Activated naive CD4-positive, alpha-beta T cell treated with anti-CD3 and anti-CD28 coated beads, Interleukin-2, amount 50 U/mL, for 24 hours (primary cell): Measurements from ENCODE around the gene RBM19.

Experiments used
- H3K27ac Mint-ChIP-seq: one replicate; pipeline ENCODE4 v1.8.0; 2021; ENCODE audit warnings: mild to moderate bottlenecking, mixed read lengths
- H3K27me3 Mint-ChIP-seq: one replicate; pipeline ENCODE4 v1.8.0; 2021; ENCODE audit warnings: mixed read lengths
- H3K36me3 Mint-ChIP-seq: one replicate; pipeline ENCODE4 v1.8.0; 2021; ENCODE audit warnings: mixed read lengths
- H3K4me1 Mint-ChIP-seq: one replicate; pipeline ENCODE4 v1.8.0; 2021; ENCODE audit warnings: mixed read lengths
- H3K4me3 Mint-ChIP-seq: one replicate; pipeline ENCODE4 v1.8.0; 2021; ENCODE audit warnings: mild to moderate bottlenecking, mixed read lengths
- H3K9me3 Mint-ChIP-seq: one replicate; pipeline ENCODE4 v1.8.0; 2021; ENCODE audit warnings: mixed read lengths

The RBM19 gene

GRCh38 chr12:113858841-113859386, 107.2 kb downstream of the RBM19 start:
- Mint-ChIP-seq H3K27ac (no peak overlapping the region), H3K27me3 (no peaks in the 10 kb centered on the region), H3K9me3 (no peaks in the 10 kb centered on the region), H3K4me1 (peaks cover 4% of the 10 kb centered on the region), H3K36me3 (peaks cover 7% of the 10 kb centered on the region), H3K4me3 (no peak overlapping the region)

DNA sequence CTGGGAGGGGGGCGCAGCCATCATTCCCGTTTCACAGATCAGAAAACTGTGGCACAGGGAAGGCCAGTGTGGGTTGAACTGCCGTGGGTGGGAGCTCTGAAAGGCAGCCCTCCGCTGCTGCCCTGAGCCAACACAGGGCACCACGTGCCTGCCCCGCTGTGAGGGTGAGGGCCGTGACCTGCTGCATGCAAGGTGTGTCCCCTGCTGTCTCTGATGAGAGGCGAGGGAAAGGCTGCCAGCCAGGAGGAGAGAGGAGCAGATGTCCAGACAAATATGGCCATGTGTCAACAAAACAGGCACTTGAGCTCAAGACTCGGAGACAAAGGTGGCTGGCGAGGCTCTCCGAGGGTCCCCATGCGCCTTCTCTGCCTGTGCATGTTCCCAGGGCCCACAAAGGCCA, 108.8 kb downstream of the RBM19 start:
- Mint-ChIP-seq H3K4me3 (no peak overlapping the region), H3K27me3 (no peaks in the 10 kb centered on the region), H3K4me1 (peaks cover 4% of the 10 kb centered on the region), H3K9me3 (no peaks in the 10 kb centered on the region), H3K36me3 (peaks cover 7% of the 10 kb centered on the region), H3K27ac (no peak overlapping the region)

GRCh38 chr12:113855998-113856397, 110.1 kb downstream of the RBM19 start:
- H3K27ac Mint-ChIP-seq, result no peak overlapping the region
- H3K4me1 Mint-ChIP-seq, result no peaks in the 10 kb centered on the region
- peaks cover 4% of the 10 kb centered on the region for H3K36me3 Mint-ChIP-seq

GRCh38 chr12:113854385-113855142, 111.6 kb downstream of the RBM19 start:
- no peak overlapping the region for H3K4me3 Mint-ChIP-seq
- peaks cover 4% of the 10 kb centered on the region for H3K36me3 Mint-ChIP-seq
- H3K27me3 Mint-ChIP-seq, result no peaks in the 10 kb centered on the region
- no peaks in the 10 kb centered on the region for H3K4me1 Mint-ChIP-seq
- no peaks in the 10 kb centered on the region for H3K9me3 Mint-ChIP-seq
- H3K27ac Mint-ChIP-seq, result no peak overlapping the region

More at GRCh38 chr12:113855998-113856397, 110.1 kb downstream of the RBM19 start:
- Mint-ChIP-seq H3K27me3 (no peaks in the 10 kb centered on the region), H3K4me3 (no peak overlapping the region), H3K9me3 (no peaks in the 10 kb centered on the region)

DNA sequence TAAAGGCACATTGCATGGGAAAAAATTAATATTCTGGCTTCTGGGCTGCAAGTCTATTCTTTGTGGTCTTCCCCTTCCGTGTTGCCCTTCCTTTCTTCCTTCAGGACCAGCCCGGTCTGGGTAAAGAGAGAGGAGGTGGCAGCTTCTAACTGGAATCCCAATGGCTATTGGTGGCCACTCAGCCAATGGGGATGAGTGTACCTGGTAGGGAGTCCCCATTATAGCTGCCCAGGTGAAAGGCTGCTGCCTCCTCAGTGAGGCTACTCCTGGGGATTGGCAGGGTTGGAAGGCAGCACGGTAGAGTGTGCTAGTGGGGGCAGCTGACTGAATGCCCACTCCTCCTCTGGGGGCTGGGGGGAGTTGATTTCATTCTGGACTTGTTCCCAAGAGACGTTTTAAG, 112.6 kb downstream of the RBM19 start:
- no peaks in the 10 kb centered on the region for H3K27me3 Mint-ChIP-seq
- no peaks in the 10 kb centered on the region for H3K9me3 Mint-ChIP-seq
- no peaks in the 10 kb centered on the region for H3K4me1 Mint-ChIP-seq
- H3K36me3 Mint-ChIP-seq, result peaks cover 4% of the 10 kb centered on the region
- no peak overlapping the region for H3K27ac Mint-ChIP-seq
- H3K4me3 Mint-ChIP-seq, result no peak overlapping the region

DNA sequence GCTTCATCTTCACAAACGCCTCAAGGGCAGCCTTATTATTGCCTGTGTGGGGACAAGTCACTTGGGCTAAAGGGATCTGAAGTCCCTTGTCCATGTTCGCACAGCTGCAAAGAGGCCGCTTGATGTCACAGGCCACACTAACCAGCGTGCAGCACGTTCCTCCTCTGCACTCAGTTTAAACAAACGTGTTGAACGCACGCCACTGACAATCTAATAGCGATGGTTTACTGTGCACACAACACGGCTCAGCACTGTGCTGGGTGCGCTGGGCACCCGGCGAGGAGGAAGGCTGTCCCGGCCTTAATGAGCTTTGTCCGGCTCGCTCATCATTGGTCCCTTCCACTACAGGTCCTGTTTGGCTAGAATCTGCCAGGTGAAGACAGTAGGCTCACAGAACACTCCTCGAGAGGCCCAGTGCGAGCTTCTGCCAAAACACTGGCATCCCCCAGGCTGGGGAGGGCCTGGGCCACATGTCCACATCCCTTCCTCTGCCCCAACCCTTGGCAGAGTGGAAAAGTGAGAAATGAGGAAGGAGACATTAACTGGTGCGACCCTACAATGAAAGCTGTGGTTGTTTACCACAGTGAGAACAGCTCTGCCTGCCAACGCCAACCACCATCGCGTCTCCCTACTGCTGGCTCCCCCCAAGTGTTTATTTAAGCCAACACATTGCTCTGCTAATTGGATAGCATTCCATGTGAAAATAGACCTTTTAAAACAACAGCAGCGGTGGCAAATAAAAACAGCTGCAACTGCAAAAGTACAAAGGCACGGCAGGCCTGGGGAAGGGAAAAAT, 113.2 kb downstream of the RBM19 start:
- H3K4me1 Mint-ChIP-seq, result no peaks in the 10 kb centered on the region
- H3K9me3 Mint-ChIP-seq, result no peaks in the 10 kb centered on the region
- H3K27ac Mint-ChIP-seq, result no peak overlapping the region
- H3K27me3 Mint-ChIP-seq, result no peaks in the 10 kb centered on the region
- no peak overlapping the region for H3K4me3 Mint-ChIP-seq
- H3K36me3 Mint-ChIP-seq, result peaks cover 4% of the 10 kb centered on the region

GRCh38 chr12:113852264-113852663, 113.9 kb downstream of the RBM19 start:
- no peak overlapping the region for H3K27ac Mint-ChIP-seq
- no peaks in the 10 kb centered on the region for H3K9me3 Mint-ChIP-seq
- H3K4me1 Mint-ChIP-seq, result no peaks in the 10 kb centered on the region
- peaks cover 4% of the 10 kb centered on the region for H3K36me3 Mint-ChIP-seq
- H3K27me3 Mint-ChIP-seq, result no peaks in the 10 kb centered on the region
- no peak overlapping the region for H3K4me3 Mint-ChIP-seq

GRCh38 chr12:113850309-113851056, 115.6 kb downstream of the RBM19 start:
- H3K9me3 Mint-ChIP-seq, result no peaks in the 10 kb centered on the region
- no peak overlapping the region for H3K27ac Mint-ChIP-seq
- H3K36me3 Mint-ChIP-seq, result peaks cover 6% of the 10 kb centered on the region
- H3K4me1 Mint-ChIP-seq, result no peaks in the 10 kb centered on the region
- H3K4me3 Mint-ChIP-seq, result no peak overlapping the region
- no peaks in the 10 kb centered on the region for H3K27me3 Mint-ChIP-seq

DNA sequence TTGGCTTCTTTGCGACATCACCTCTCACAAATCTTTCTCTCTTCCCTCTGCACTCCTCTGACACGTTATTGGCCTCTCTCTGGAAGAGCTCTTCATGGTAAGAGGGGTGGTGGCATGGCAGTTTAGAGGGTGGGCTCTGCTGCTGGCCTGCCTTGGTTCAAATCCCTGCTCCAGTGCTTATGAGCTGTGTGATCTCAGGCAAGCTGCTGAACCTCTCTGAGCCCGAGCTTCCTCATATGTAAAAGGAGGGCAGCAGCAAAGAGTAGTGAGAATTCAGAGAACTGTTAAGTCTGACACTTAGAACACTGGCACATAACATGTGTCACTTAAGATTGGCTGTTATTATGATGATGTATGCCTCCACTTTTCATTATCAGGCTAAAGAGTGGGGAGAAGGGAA, 118.3 kb downstream of the RBM19 start:
- H3K4me1 Mint-ChIP-seq, result no peaks in the 10 kb centered on the region
- H3K36me3 Mint-ChIP-seq, result peaks cover 8% of the 10 kb centered on the region
- no peaks in the 10 kb centered on the region for H3K27me3 Mint-ChIP-seq
- H3K4me3 Mint-ChIP-seq, result no peak overlapping the region
- H3K9me3 Mint-ChIP-seq, result no peaks in the 10 kb centered on the region
- no peak overlapping the region for H3K27ac Mint-ChIP-seq

DNA sequence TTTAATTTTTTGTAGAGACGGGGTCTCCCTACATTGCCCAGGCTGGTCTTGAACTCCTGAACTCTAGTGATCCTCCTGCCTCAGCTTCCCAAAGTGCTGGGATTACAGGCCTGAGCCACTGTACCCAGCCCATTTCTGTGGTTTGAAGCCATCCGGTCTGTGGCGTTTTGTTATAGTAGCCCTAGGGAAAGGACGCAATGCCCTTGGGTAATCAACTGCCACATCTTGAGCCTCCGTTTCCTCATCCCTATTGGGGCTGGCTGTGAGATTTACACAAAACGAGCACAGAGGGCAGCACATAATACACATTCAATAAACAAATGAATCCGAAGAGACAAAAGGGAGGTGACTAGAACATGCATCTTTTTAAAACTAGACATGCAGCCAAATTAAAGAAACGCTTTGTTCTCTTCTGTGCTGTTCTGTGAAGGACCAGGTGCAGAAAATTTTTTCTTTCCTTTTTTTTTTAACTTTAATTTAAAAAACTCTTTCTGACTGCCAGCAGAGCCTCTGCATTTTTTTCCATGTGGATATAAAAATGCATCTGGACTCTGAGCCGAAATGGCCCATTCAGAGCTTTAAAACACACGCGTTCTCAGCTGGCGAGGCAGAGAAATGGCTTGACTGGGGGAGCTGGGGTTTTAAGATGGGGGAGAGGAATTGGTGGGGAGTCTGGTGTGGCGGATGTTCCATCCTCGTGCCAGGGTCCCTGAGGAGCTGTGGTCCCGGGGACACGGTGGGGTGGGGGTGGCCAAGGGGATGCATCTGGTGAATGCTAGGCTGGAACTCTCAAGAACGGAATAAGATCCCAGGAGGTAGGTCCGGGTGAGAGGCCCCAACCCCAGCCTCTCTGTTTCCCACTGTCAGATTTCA, 119.0 kb downstream of the RBM19 start:
- H3K36me3 Mint-ChIP-seq, result peaks cover 13% of the 10 kb centered on the region
- H3K27ac Mint-ChIP-seq, result no peak overlapping the region
- H3K9me3 Mint-ChIP-seq, result no peaks in the 10 kb centered on the region
- H3K4me3 Mint-ChIP-seq, result no peak overlapping the region
- no peaks in the 10 kb centered on the region for H3K4me1 Mint-ChIP-seq
- H3K27me3 Mint-ChIP-seq, result no peaks in the 10 kb centered on the region

DNA sequence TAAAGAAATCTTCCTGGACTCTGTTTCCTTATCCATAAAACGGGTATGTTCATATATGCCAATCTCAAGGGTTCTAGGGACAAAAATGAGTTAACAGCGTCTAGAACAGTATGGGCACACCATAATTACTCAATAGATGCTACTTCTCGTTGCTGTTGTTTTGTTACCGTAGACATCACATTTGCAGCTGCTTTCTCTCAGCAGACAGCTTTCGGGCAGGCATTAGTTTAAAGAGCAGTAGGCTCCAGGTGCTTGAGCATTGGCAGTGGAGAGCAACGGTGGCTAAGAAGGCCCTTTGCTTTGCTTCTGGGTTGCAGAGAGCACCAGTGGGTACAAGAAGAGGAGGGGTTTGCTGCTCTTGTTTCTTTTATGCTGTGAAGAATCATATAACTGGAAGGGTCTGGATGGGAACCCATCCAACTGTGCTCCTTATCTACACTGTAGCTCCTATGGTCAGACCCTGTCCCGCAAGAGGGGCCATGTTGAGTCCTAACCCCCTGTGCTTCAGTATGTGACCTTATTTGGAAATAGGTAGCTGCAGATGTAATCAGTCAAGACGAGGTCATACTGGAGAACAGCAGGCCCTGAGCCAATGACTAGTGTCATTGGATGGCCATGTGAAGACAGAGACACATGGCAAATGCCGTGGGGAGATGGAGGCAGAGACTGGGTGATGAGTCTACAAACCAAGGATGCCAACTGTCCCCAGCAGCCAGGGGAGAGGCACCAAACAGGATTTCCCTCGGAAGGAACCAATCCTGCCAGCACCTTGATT, 120.0 kb downstream of the RBM19 start:
- no peaks in the 10 kb centered on the region for H3K27me3 Mint-ChIP-seq
- peaks cover 13% of the 10 kb centered on the region for H3K36me3 Mint-ChIP-seq
- no peaks in the 10 kb centered on the region for H3K9me3 Mint-ChIP-seq
- H3K4me1 Mint-ChIP-seq, result no peaks in the 10 kb centered on the region
- H3K27ac Mint-ChIP-seq, result no peak overlapping the region
- H3K4me3 Mint-ChIP-seq, result no peak overlapping the region

DNA sequence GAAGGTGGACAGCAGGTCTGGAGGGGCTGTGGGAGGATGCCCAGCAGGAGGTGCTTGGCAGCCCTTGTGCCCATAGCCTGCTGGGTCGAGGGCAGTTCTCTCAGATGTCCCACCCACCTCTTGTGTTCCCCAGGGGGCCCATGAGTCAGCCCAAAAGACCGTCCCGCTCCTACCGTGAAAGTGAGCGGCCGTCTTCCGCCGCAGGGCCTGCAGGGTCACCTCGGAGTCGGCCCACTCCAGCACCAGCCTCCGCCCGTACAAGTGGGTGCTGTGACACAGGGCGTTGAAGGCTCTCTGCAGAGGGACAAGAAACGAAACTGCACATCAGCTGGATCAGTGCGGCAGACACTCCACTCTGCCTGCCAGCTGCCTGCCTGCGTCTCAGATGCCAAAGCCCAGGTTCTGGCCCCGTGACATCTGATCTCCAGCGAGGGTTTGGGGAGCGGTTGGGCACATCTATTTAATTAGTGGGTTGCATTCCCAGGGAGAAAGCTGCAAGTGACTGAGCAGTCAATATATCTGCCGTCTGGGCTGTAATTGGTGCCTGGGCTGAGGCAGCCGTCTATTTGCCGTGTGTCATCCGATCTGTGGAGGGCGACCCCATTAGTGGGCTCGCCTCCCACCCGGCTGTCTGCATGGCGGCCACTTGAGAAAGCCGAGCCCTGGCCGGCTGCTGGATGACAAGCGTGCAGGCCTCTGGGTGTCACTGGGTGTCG, 121.5 kb downstream of the RBM19 start:
- Mint-ChIP-seq H3K9me3 (no peaks in the 10 kb centered on the region), H3K4me1 (no peaks in the 10 kb centered on the region), H3K27ac (no peak overlapping the region), H3K4me3 (no peak overlapping the region), H3K36me3 (peaks cover 13% of the 10 kb centered on the region), H3K27me3 (no peaks in the 10 kb centered on the region)

- Mint-ChIP-seq H3K27ac (no peak overlapping the region), H3K36me3 (peaks cover 13% of the 10 kb centered on the region), H3K9me3 (no peaks in the 10 kb centered on the region), H3K4me1 (no peaks in the 10 kb centered on the region), H3K27me3 (no peaks in the 10 kb centered on the region), H3K4me3 (no peak overlapping the region)
Measured at GRCh38 chr12:113842699-113843098, 123.4 kb downstream of the RBM19 start.

GRCh38 chr12:113841786-113842185, 124.3 kb downstream of the RBM19 start:
- H3K4me3 Mint-ChIP-seq, result no peak overlapping the region
- no peaks in the 10 kb centered on the region for H3K27me3 Mint-ChIP-seq
- no peak overlapping the region for H3K27ac Mint-ChIP-seq
- H3K36me3 Mint-ChIP-seq, result peaks cover 13% of the 10 kb centered on the region
- no peaks in the 10 kb centered on the region for H3K9me3 Mint-ChIP-seq
- H3K4me1 Mint-ChIP-seq, result no peaks in the 10 kb centered on the region
